Ramos (cell line): ENCODE results near the gene MRPL45.

Experiments used
- in situ Hi-C: fragments of 300-500 bp; cut with MboI; formaldehyde crosslinking; loops from one replicate; pipeline ENCODE4 v1.14.3; 2022; ENCODE audit warnings: low sequenced_read_pairs; ENCODE audit not compliant: unreplicated experiment

Gene MRPL45

DNA sequence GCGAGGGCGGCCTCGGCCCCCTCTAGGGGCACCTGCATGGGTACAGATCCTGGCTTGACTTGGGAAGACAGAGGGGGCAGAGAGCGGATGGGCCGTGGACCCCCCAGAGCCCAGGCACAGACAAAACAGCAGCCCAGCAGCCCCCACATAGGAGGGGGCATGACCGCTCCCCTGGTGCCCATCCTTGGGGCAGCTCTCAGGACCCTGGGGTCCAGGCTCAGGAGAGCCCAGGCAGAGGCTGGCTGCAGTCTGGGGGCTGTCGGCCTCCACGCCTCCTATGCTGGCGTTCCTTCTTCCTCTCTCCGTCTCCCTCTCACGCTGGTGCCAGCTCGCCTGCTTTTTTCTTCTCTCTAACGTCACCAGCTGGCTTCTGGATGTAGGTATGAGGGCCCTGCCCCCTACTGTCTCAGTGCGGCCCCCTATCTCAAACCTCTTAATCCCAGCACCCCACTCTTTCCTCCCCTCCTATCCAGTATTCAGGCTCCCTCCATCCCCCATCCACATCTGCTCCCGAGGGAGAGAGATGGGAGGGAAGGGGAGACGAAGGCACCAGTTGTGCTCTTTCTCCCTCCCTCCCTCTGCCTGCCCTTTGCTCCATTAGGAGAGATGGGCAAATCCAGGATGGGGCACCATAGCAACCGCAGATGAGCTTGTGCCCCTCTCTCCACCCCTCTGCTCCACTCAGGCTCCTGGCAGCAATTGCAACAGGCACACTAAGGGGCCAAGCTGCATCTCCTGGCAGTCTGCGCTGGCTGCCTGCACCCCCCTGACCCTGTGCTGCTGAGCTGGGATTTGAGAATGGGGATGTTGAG is 46.8 kb downstream of the MRPL45 start, which contains the start of gene GPR179:
GPR179 (minus strand) TSS at position 349 of the 812 bp plus-strand sequence; CDS start at position 182, 167 bp downstream.
- in situ Hi-C loops, result loop anchor here (10.0 kb wide), 1 partner anchor 131 kb away; no protein-coding TSS in a partner anchor

DNA sequence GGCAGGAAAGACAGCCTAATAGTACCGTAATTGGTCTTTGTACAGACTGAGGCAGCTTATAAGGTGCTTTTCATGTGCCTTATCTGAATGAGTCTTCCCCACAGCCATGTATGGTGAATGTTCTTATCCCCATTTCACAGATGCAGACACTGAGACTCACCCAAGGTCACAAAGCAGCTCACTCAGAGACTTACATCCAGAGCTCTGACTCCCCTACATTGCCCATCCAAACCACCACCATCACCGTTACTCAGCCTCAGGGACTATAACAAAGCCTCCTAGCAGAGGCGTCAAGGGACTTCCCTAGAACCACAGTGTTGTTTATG is 47.4 kb downstream of the MRPL45 start:
- in situ Hi-C loops, result loop anchor here (10.0 kb wide), 1 partner anchor 130 kb away; no protein-coding TSS in a partner anchor

GRCh38 chr17:38345743-38346142 is 48.8 kb downstream of the MRPL45 start:
- in situ Hi-C loops, result loop anchor here (5.0 to 10.0 kb wide), 2 partner anchors 67 to 129 kb away; no protein-coding TSS in a partner anchor

DNA sequence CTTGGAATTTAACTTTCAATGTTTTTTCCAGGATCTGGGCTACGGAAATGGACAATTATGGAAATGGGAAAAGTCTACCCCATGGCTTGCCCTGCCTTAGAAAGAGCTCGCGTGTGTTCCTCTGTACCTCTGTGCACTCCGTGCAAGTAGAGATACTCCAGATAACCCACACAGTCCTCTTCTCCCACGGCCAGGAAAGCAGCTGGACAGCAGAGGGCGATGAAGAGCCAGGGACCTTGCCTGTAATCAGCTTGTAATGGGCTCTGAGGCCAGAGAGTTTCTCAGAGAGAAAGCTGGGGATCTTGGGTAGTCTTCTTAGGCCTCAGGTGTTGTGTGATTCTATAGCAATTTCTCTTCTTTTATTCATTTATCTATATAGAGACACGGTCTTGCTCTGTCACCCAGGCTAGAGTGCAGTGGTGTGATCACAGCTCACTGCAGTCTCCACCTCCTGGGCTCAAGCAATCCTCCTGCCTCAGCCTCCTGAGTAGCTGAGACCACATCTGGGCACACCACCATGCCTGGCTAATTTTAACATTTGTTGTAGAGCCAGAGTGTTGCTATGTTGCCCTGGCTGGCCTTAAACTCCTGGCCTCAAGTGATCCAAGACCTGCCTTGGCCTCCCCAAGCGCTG is 52.2 kb downstream of the MRPL45 start:
- in situ Hi-C loops, result loop anchor here (5.0 to 10.0 kb wide), 2 partner anchors 63 to 126 kb away; no protein-coding TSS in a partner anchor

DNA sequence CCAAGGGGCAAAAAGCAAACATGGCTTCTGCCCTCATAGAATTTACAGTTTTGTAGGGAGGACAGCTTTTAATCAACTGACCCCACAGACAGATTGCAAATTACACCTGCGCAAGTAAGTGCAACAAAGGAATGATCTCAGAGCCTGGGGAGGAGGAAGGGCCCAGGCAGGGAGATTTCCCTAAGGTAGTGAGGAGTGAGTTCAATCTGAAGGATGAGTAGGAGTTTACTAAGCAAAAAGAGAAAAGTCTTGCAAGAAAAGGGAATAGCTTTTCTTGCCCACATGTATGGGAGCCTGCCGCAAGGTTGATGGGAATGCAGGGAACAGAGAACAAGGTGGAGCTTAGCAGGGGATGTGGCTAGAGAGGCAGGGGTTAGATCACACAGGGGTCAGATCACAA is 53.1 kb downstream of the MRPL45 start:
- in situ Hi-C loops, result no loop called here

GRCh38 chr17:38351412-38352222 is 54.6 kb downstream of the MRPL45 start, which contains the start of gene SOCS7:
Gene SOCS7, plus strand, starts transcription at chr17:38351844. Its CDS starts 209 bp downstream, at chr17:38352053.
- in situ Hi-C loops, result no loop called here

GRCh38 chr17:38352245-38353085 is 55.5 kb downstream of the MRPL45 start:
- in situ Hi-C loops, result no loop called here

GRCh38 chr17:38353086-38353604 is 56.2 kb downstream of the MRPL45 start:
- in situ Hi-C loops, result no loop called here

GRCh38 chr17:38353668-38354067 is 56.7 kb downstream of the MRPL45 start:
- in situ Hi-C loops, result no loop called here

GRCh38 chr17:38354466-38354865 is 57.5 kb downstream of the MRPL45 start:
- in situ Hi-C loops, result no loop called here

- in situ Hi-C loops, result no loop called here
These were observed 58.3 kb downstream of the MRPL45 start for GRCh38 chr17:38355251-38355650.

- in situ Hi-C loops, result no loop called here
These were observed 60.6 kb downstream of the MRPL45 start for GRCh38 chr17:38357486-38358123.

GRCh38 chr17:38358586-38359513 is 61.9 kb downstream of the MRPL45 start:
- in situ Hi-C loops, result no loop called here

GRCh38 chr17:38361694-38362465 is 64.9 kb downstream of the MRPL45 start:
- in situ Hi-C loops, result no loop called here

DNA sequence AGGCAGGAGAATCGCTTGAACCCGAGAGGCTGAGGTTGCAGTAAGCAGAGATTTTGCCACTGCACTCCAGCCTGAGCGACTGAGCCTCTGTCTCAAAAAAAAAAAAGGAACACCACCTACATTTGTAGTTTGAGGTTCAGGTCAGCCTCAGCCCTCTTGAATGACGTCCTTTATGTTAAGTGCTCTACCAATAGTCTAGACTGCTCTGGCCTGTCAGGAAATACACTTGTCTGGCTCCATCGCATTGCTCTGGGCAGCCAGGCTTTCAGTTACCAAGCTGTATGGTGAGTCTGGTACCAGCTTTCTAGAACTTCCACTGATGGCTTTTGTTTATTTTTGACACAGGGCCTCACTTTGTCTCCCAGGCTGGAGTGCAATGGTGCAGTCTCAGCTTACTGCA is 66.0 kb downstream of the MRPL45 start:
- in situ Hi-C loops, result no loop called here

GRCh38 chr17:38364741-38365140 is 67.8 kb downstream of the MRPL45 start:
- in situ Hi-C loops, result no loop called here
